K562 (cell line): Measurements from ENCODE around the gene VWA7. TPM values are rescaled to one million over a fixed set of nuclear protein-coding genes. Genes with fewer than 3 reads are reported as not detected.

Experiments used
- BMI1 ChIP-seq: fragments of 150-350 bp; IDR thresholded peaks from 2 replicates; pipeline ENCODE4 v1.6.1; 2014; ENCODE audit warnings: low read length
- CEBPG ChIP-seq, 3 experiments: fragments of 200-800 bp in 1 of 3; sonication (Bioruptor generic) in 1 of 3; sonication (generic) in 1 of 3; formaldehyde crosslinking in 1 of 3; IDR thresholded peaks in 2 of 3; conservative IDR thresholded peaks in 1 of 3; 2 replicates each; pipeline versions ENCODE4 v1.6.1 to v1.8.0; 2016 to 2022; ENCODE audit warnings: missing compliant biosample characterization in 2 of 3, missing genetic modification characterization in 2 of 3, mild to moderate bottlenecking in 1 of 3, missing genetic modification reagents in 1 of 3
- CXXC5 ChIP-seq: fragments of 250-450 bp; sonication (Bioruptor Pico); IDR thresholded peaks from 2 replicates; pipeline ENCODE4 v1.8.0; 2022; ENCODE audit warnings: inconsistent platforms, mild to moderate bottlenecking, moderate library complexity
- FUS ChIP-seq: fragments of 200-400 bp; formaldehyde crosslinking; optimal IDR thresholded peaks from 2 replicates; pipeline ENCODE3; 2017; ENCODE audit warnings: low read depth, low read length
- GATA2 ChIP-seq: sonication (generic); formaldehyde crosslinking; IDR thresholded peaks from 2 replicates; pipeline ENCODE4 v1.4.0; 2020; ENCODE audit warnings: mild to moderate bottlenecking, missing genetic modification reagents
- KAT2B ChIP-seq: IDR thresholded peaks from one replicate; pipeline ENCODE4 v1.6.1; 2012; ENCODE audit warnings: low read depth, mild to moderate bottlenecking, control low read depth, inconsistent platforms, low read length, moderate library complexity
- KLF6 ChIP-seq: fragments of 250-450 bp; sonication (Bioruptor Pico); IDR thresholded peaks from 2 replicates; pipeline ENCODE4 v1.4.0; 2020; ENCODE audit warnings: mild to moderate bottlenecking, moderate library complexity, borderline replicate concordance
- NFE2 ChIP-seq: IDR thresholded peaks from 2 replicates; pipeline ENCODE4 v1.6.1; 2014; ENCODE audit warnings: antibody characterized with exemption, low read depth
- NFIC ChIP-seq: fragments of 450-650 bp; IDR thresholded peaks from 2 replicates; pipeline ENCODE4 v1.6.1; 2017; ENCODE audit warnings: mild to moderate bottlenecking, inconsistent platforms
- NFYB ChIP-seq: IDR thresholded peaks from 2 replicates; pipeline ENCODE4 v1.6.1; 2011; ENCODE audit warnings: mild to moderate bottlenecking, moderate library complexity; ENCODE audit not compliant: insufficient read length; ENCODE audit errors: extremely low read depth
- PCBP1 ChIP-seq: fragments of 200-400 bp; formaldehyde crosslinking; IDR thresholded peaks from 2 replicates; pipeline ENCODE4 v1.6.1; 2018; ENCODE audit warnings: mild to moderate bottlenecking, low read depth, low read length; ENCODE audit not compliant: poor library complexity, severe bottlenecking
- POLR2A ChIP-seq: fragments of 450-650 bp; conservative IDR thresholded peaks from 2 replicates; pipeline ENCODE4 v1.6.1; 2016
- RBM15 ChIP-seq: fragments of 200-400 bp; formaldehyde crosslinking; IDR thresholded peaks from 2 replicates; pipeline ENCODE4 v1.6.1; 2018; ENCODE audit warnings: mild to moderate bottlenecking, low read length, moderate library complexity; ENCODE audit not compliant: insufficient read depth
- RNF2 ChIP-seq: sonication (generic); IDR thresholded peaks from 2 replicates; pipeline ENCODE4 v1.6.1; 2016
- ZNF175 ChIP-seq: fragments of 200-800 bp; sonication (Bioruptor generic); IDR thresholded peaks from 2 replicates; pipeline ENCODE4 v1.6.1; 2016; ENCODE audit warnings: low read depth, mild to moderate bottlenecking, missing genetic modification characterization, missing compliant biosample characterization
- ZNF263 ChIP-seq: sonication (generic); formaldehyde crosslinking; IDR thresholded peaks from 2 replicates; pipeline ENCODE4 v1.8.0; 2022; ENCODE audit warnings: mild to moderate bottlenecking, missing genetic modification reagents, borderline replicate concordance
- polyA plus RNA-seq, 8 experiments: library from polyadenylated mRNA; depleted of rRNA in 4 of 8; stranded (reverse) in 5 of 8; unstranded in 3 of 8; fragments of >200 nt; fragmentation: Nextera tagmentation in 2 of 8; fragmentation: Illumina TruSeq in 1 of 8; extraction: Ambion mirVana in 2 of 8; extraction: Trizol in 1 of 8; gene quantifications; 2 replicates each; pipeline versions ENCODE4 v1.2.1 to v1.2.3, GENCODE V29; 2011 to 2014; ENCODE audit warnings: inconsistent platforms in 1 of 8, missing spikeins in 1 of 8
- total RNA-seq, 7 experiments: library from RNA; depleted of rRNA in 6 of 7; stranded (reverse); fragments of >200 nt in 6 of 7; fragmentation: Illumina TruSeq in 2 of 7; extraction: Trizol in 2 of 7; gene quantifications; 2 replicates each; pipeline versions ENCODE4 v1.2.1 to v1.2.3, GENCODE V29; 2011 to 2021; ENCODE audit warnings: low replicate concordance in 1 of 7
- TF ChIP-seq, protein P1 (sequence below), 2 experiments: fragments of 450-650 bp; formaldehyde crosslinking in 1 of 2; IDR thresholded peaks; 2 replicates each; pipeline versions ENCODE4 v1.4.0 to v1.6.1; 2014 to 2020; ENCODE audit warnings: mild to moderate bottlenecking in 2 of 2, borderline replicate concordance in 1 of 2, low read depth in 1 of 2
- TF ChIP-seq, protein P2 (sequence below): fragments of 450-650 bp; IDR thresholded peaks from 2 replicates; pipeline ENCODE4 v1.6.1; 2016; ENCODE audit warnings: borderline replicate concordance
- TF ChIP-seq, protein P3 (sequence below): fragments of 450-650 bp; IDR thresholded peaks from 2 replicates; pipeline ENCODE4 v1.6.1; 2016; ENCODE audit warnings: low read depth, mild to moderate bottlenecking, moderate library complexity

Gene VWA7
- total and polyA plus RNA-seq, 9 of the 15 experiments (the other 6 are each of a cell fraction or from before 2014, with no cell fraction given): 0.18 to 2.9 (median 0.95) TPM

DNA sequence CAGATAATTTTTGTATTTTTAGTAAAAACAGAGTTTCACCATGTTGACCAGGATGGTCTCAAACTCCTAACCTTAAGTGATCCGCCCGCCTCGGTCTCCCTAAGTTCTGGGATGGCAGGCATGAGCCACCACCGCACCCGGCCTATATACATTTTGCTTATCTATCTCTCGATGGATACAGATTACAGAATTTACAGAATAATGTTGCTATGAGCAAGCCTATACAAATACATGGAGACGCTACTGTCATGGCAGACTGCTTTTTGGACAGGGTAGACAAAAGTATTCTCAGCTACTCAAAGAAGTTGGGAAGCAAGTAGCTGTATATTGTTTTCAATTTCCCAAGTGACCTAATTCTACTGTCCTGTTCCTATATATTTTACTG, 36.3 kb upstream of the VWA7 start (continued):
- TF ChIP-seq, protein P1, sequence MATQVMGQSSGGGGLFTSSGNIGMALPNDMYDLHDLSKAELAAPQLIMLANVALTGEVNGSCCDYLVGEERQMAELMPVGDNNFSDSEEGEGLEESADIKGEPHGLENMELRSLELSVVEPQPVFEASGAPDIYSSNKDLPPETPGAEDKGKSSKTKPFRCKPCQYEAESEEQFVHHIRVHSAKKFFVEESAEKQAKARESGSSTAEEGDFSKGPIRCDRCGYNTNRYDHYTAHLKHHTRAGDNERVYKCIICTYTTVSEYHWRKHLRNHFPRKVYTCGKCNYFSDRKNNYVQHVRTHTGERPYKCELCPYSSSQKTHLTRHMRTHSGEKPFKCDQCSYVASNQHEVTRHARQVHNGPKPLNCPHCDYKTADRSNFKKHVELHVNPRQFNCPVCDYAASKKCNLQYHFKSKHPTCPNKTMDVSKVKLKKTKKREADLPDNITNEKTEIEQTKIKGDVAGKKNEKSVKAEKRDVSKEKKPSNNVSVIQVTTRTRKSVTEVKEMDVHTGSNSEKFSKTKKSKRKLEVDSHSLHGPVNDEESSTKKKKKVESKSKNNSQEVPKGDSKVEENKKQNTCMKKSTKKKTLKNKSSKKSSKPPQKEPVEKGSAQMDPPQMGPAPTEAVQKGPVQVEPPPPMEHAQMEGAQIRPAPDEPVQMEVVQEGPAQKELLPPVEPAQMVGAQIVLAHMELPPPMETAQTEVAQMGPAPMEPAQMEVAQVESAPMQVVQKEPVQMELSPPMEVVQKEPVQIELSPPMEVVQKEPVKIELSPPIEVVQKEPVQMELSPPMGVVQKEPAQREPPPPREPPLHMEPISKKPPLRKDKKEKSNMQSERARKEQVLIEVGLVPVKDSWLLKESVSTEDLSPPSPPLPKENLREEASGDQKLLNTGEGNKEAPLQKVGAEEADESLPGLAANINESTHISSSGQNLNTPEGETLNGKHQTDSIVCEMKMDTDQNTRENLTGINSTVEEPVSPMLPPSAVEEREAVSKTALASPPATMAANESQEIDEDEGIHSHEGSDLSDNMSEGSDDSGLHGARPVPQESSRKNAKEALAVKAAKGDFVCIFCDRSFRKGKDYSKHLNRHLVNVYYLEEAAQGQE (IDR thresholded peaks at IDR 0.05; ENCODE audit: borderline replicate concordance): no peak
- TF ChIP-seq, protein P1 (CRISPR knock-in tag; IDR thresholded peaks at IDR 0.05; ENCODE audit: low read depth): no peak
- TF ChIP-seq ZNF263 (0 out of 2 replicates have a peak, but pooled peaks have one; percentile 13), NFYB (no peak), CEBPG (CRISPR knock-in tag; IDR thresholded peaks at IDR 0.05) (no peak), CEBPG (tag; conservative IDR thresholded peaks at IDR 0.05 in 1 of 2, IDR thresholded peaks at IDR 0.05 in 1 of 2) (no peak), GATA2 (CRISPR knock-in tag) (no peak), CXXC5 (CRISPR knock-in tag) (0 out of 2 replicates have a peak, but pooled peaks have one; percentile 3), NFIC (no peak), KLF6 (CRISPR knock-in tag) (no peak), PCBP1 (no peak), BMI1 (no peak), POLR2A (no peak), KAT2B (no peak), ZNF175 (CRISPR knock-in tag) (peak; percentile 49; the same call in 1 of the 2 replicates), FUS (no peak), NFE2 (no peak), RBM15 (no peak), RNF2 (no peak)
- TF ChIP-seq, protein P2, sequence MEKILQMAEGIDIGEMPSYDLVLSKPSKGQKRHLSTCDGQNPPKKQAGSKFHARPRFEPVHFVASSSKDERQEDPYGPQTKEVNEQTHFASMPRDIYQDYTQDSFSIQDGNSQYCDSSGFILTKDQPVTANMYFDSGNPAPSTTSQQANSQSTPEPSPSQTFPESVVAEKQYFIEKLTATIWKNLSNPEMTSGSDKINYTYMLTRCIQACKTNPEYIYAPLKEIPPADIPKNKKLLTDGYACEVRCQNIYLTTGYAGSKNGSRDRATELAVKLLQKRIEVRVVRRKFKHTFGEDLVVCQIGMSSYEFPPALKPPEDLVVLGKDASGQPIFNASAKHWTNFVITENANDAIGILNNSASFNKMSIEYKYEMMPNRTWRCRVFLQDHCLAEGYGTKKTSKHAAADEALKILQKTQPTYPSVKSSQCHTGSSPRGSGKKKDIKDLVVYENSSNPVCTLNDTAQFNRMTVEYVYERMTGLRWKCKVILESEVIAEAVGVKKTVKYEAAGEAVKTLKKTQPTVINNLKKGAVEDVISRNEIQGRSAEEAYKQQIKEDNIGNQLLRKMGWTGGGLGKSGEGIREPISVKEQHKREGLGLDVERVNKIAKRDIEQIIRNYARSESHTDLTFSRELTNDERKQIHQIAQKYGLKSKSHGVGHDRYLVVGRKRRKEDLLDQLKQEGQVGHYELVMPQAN: no peak
- TF ChIP-seq, protein P3, sequence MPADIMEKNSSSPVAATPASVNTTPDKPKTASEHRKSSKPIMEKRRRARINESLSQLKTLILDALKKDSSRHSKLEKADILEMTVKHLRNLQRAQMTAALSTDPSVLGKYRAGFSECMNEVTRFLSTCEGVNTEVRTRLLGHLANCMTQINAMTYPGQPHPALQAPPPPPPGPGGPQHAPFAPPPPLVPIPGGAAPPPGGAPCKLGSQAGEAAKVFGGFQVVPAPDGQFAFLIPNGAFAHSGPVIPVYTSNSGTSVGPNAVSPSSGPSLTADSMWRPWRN: no peak
